ENCODE data around the gene RNGTT.

Gene RNGTT

GRCh38 chr6:88852775-88853174 lies 110.6 kb downstream of the RNGTT start:
- no peak for DNase-seq (ENCODE audit: low read depth)
- TF ChIP-seq, protein P1, sequence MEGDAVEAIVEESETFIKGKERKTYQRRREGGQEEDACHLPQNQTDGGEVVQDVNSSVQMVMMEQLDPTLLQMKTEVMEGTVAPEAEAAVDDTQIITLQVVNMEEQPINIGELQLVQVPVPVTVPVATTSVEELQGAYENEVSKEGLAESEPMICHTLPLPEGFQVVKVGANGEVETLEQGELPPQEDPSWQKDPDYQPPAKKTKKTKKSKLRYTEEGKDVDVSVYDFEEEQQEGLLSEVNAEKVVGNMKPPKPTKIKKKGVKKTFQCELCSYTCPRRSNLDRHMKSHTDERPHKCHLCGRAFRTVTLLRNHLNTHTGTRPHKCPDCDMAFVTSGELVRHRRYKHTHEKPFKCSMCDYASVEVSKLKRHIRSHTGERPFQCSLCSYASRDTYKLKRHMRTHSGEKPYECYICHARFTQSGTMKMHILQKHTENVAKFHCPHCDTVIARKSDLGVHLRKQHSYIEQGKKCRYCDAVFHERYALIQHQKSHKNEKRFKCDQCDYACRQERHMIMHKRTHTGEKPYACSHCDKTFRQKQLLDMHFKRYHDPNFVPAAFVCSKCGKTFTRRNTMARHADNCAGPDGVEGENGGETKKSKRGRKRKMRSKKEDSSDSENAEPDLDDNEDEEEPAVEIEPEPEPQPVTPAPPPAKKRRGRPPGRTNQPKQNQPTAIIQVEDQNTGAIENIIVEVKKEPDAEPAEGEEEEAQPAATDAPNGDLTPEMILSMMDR (IDR thresholded peaks at IDR 0.05; ENCODE audit: low read length, missing control alignments) = no peak
- H3K4me3 ChIP-seq (replicated peaks; ENCODE audit: low read depth, low read length) = no peak overlapping the region

- no peak for DNase-seq (ENCODE audit: low read depth)
- TF ChIP-seq, protein P1 (IDR thresholded peaks at IDR 0.05; ENCODE audit: low read length, missing control alignments) = no peak
- no peak overlapping the region for H3K4me3 ChIP-seq (replicated peaks; ENCODE audit: low read depth, low read length)
These were observed 111.4 kb downstream of the RNGTT start for GRCh38 chr6:88852000-88852399.

DNA sequence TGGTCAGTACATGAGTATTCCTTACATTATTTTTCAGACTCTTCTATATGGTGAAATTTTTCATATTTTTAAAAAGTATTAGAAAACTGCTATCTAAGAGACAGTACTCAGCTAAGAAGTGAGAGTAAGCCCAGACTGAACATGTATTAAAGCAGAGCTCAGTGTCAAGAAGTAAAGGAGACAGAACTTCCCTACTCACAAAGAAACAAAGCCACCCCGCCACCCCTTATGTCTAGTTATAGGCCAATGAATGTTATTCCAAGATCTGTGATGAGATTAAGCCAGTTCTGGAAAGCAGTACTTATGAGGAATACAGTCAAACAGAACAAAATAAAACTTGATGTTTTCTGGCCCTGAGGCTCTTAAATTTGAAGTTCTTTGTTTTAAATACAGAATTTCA lies 114.5 kb downstream of the RNGTT start:
- H3K4me3 ChIP-seq (replicated peaks; ENCODE audit: low read depth, low read length) = no peak overlapping the region
- TF ChIP-seq, protein P1 (IDR thresholded peaks at IDR 0.05; ENCODE audit: low read length, missing control alignments) = no peak
- DNase-seq (ENCODE audit: low read depth) = no peak

- peak; percentile 73 for DNase-seq (ENCODE audit: low read depth)
- TF ChIP-seq, protein P1 (IDR thresholded peaks at IDR 0.05; ENCODE audit: low read length, missing control alignments) = no peak
- no peak overlapping the region for H3K4me3 ChIP-seq (replicated peaks; ENCODE audit: low read depth, low read length)
These were observed 120.4 kb downstream of the RNGTT start for GRCh38 chr6:88843040-88843439.

DNA sequence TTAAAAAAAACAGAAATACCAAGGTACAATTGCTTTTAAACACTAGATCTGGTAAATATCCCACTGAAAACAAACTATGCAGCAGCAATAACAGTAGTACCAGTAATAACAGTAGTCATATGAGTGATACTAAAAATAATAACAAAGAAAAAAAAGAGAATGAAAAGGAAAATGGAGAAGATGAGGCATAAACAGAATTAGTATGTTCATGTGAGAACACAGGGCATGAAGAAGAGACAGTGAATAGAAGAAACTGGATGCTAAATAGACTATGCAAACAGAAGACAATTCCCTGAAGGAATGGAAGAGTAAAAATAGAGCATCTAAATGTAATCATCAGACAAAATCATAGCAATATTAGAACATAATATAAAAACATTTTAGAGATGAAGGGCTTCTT lies 121.1 kb downstream of the RNGTT start:
- DNase-seq (ENCODE audit: low read depth) = no peak
- TF ChIP-seq, protein P1 (IDR thresholded peaks at IDR 0.05; ENCODE audit: low read length, missing control alignments) = no peak

DNA sequence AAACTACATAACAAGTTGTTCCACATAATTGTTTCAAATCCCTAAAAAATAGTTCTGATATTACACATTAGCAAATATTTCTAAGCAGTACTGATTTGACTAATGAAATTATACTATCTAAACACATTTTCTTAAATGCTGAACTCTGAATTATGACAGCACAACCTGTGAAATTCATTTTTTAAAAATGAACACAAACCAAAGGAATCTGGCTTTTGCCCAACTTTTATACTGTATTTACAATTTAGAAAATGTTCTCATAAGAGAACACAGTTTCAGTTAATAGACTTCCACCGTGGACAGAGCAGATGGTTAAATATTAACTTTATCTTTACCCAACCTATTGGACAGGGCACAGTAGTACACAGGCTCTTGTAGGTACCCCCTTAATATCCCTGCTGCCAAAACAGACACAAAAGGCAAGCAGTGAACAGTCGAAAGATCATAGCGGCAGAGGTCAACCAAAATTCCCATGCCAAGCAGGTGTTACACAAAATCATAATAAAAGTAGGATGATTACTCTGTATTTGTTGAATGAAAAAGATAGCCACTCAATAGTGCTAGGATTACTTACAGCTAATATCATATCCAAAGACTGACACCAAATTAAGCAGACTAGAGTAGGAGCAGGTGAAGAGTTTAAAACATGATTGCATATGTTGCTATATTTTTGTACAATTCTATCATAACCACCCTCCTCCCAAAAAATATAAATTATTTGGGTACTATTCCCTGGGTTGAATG lies 122.5 kb downstream of the RNGTT start:
- no peak for DNase-seq (ENCODE audit: low read depth)
- no peak overlapping the region for H3K4me3 ChIP-seq (replicated peaks; ENCODE audit: low read depth, low read length)
- TF ChIP-seq, protein P1 (IDR thresholded peaks at IDR 0.05; ENCODE audit: low read length, missing control alignments) = no peak

More for the DNA sequence above, 121.1 kb downstream of the RNGTT start:
- H3K4me3 ChIP-seq (replicated peaks; ENCODE audit: low read depth, low read length) = no peak overlapping the region

- no peak overlapping the region for H3K4me3 ChIP-seq (replicated peaks; ENCODE audit: low read depth, low read length)
- DNase-seq (ENCODE audit: low read depth) = no peak
- TF ChIP-seq, protein P1 (IDR thresholded peaks at IDR 0.05; ENCODE audit: low read length, missing control alignments) = no peak
These were observed 123.1 kb downstream of the RNGTT start for GRCh38 chr6:88840289-88840688.

Measured in fibroblast of pulmonary artery (primary cell).